Astrocyte (in vitro differentiated cells and primary cell): ENCODE measurements around the gene ZDHHC21. TPM values are rescaled to one million over a fixed set of nuclear protein-coding genes. Genes with fewer than 3 reads are reported as not detected.
"Not testable (repeated sequence)": the region's sequence is repeated elsewhere in the genome, so short reads cannot be mapped to it uniquely, and the experiment has no call there.

Experiments
- DNase-seq: peaks from one replicate; pipeline ENCODE4 v3.0.0-alpha.2; 2010; ENCODE audit warnings: low read depth
- FAIRE-seq: peaks from 2 replicates; lab custom pipeline; 2011; peaks lifted over from hg19 to GRCh38; lab: Jason Lieb, UNC
- H2AFZ ChIP-seq: 2 replicates; pipeline ENCODE4 v1.6.0; 2012; ENCODE audit warnings: low read depth, low read length, inconsistent platforms
- H3K27ac ChIP-seq: 2 replicates; pipeline ENCODE4 v1.5.1; 2011; ENCODE audit warnings: low read depth, low read length, inconsistent platforms
- H3K27me3 ChIP-seq: 2 replicates; pipeline ENCODE4 v1.6.0; 2011; ENCODE audit warnings: low read length, inconsistent platforms; ENCODE audit not compliant: insufficient read depth
- H3K36me3 ChIP-seq: 2 replicates; pipeline ENCODE4 v1.5.1; 2011; ENCODE audit warnings: low read length, inconsistent platforms; ENCODE audit not compliant: insufficient read depth
- H3K4me1 ChIP-seq: 2 replicates; pipeline ENCODE4 v1.5.1; 2011; ENCODE audit warnings: low read length, inconsistent platforms; ENCODE audit not compliant: insufficient read depth
- H3K4me2 ChIP-seq: 2 replicates; pipeline ENCODE4 v1.6.0; 2012; ENCODE audit warnings: low read length, inconsistent platforms
- H3K4me3 ChIP-seq: 2 replicates; pipeline ENCODE4 v1.5.1; 2011; ENCODE audit warnings: low read depth, mild to moderate bottlenecking, low read length, inconsistent platforms; ENCODE audit not compliant: insufficient read depth
- H3K79me2 ChIP-seq: 2 replicates; pipeline ENCODE4 v1.6.0; 2012; ENCODE audit warnings: mild to moderate bottlenecking, low read length, inconsistent platforms; ENCODE audit not compliant: insufficient read depth
- H3K9ac ChIP-seq: 2 replicates; pipeline ENCODE4 v1.6.0; 2012; ENCODE audit warnings: mild to moderate bottlenecking, low read length, inconsistent platforms
- H3K9me3 ChIP-seq: 2 replicates; pipeline ENCODE4 v1.5.1; 2012; ENCODE audit warnings: low read depth, mild to moderate bottlenecking, low read length, inconsistent platforms; ENCODE audit not compliant: insufficient read depth
- H4K20me1 ChIP-seq: 2 replicates; pipeline ENCODE4 v1.6.0; 2012; ENCODE audit warnings: low read length, inconsistent platforms; ENCODE audit not compliant: insufficient read depth
- H3K27ac Mint-ChIP-seq: one replicate; pipeline ENCODE4 v1.8.0; 2021; ENCODE audit warnings: mild to moderate bottlenecking, mixed read lengths; ENCODE audit not compliant: unreplicated experiment
- H3K27me3 Mint-ChIP-seq: one replicate; pipeline ENCODE4 v1.8.0; 2021; ENCODE audit warnings: low read depth, mixed read lengths; ENCODE audit not compliant: unreplicated experiment
- H3K36me3 Mint-ChIP-seq: one replicate; pipeline ENCODE4 v1.8.0; 2021; ENCODE audit warnings: low read depth, mixed read lengths; ENCODE audit not compliant: unreplicated experiment
- H3K4me1 Mint-ChIP-seq: one replicate; pipeline ENCODE4 v1.8.0; 2021; ENCODE audit warnings: low read depth, mixed read lengths; ENCODE audit not compliant: unreplicated experiment
- H3K4me3 Mint-ChIP-seq: one replicate; pipeline ENCODE4 v1.8.0; 2021; ENCODE audit warnings: mild to moderate bottlenecking, moderate library complexity, mixed read lengths; ENCODE audit not compliant: unreplicated experiment
- H3K9me3 Mint-ChIP-seq: one replicate; pipeline ENCODE4 v1.8.0; 2021; ENCODE audit warnings: mild to moderate bottlenecking, mixed read lengths; ENCODE audit not compliant: unreplicated experiment
- CTCF ChIP-seq: IDR thresholded peaks from 2 replicates; pipeline ENCODE4 v1.5.1; 2011; ENCODE audit warnings: low read depth, mild to moderate bottlenecking, inconsistent platforms, low read length, moderate library complexity; ENCODE audit not compliant: insufficient read depth
- EZH2 ChIP-seq: IDR thresholded peaks from 2 replicates; pipeline ENCODE4 v1.6.1; 2012; ENCODE audit warnings: mild to moderate bottlenecking, low read length, inconsistent platforms; ENCODE audit not compliant: insufficient read depth
- total RNA-seq: library from RNA; stranded (reverse); gene quantifications from 2 replicates; pipeline ENCODE4 v1.2.1, GENCODE V29; 2021

ZDHHC21 gene
- total RNA-seq, 1 donor from 2014 or later = 9.8 TPM

- peak overlapping the region; percentile 62 for H3K27ac Mint-ChIP-seq
Observed at GRCh38 chr9:14670718-14671117, 22.5 kb downstream of the ZDHHC21 start.

DNA sequence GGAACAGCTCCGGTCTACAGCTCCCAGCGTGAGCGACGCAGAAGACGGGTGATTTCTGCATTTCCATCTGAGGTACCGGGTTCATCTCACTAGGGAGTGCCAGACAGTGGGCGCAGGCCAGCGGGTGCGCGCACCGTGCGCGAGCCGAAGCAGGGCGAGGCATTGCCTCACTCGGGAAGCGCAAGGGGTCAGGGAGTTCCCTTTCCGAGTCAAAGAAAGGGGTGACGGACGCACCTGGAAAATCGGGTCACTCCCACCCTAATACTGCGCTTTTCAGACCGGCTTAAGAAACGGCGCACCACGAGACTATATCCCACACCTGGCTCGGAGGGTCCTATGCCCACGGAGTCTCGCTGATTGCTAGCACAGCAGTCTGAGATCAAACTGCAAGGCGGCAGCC lies 29.2 kb downstream of the ZDHHC21 start:
- H3K36me3 Mint-ChIP-seq, H3K36me3 ChIP-seq, H3K4me2 ChIP-seq, H4K20me1 ChIP-seq, H3K4me3 ChIP-seq, H3K4me3 Mint-ChIP-seq, H3K9me3 Mint-ChIP-seq, H3K9me3 ChIP-seq, DNase-seq, H3K27me3 Mint-ChIP-seq, H3K27me3 ChIP-seq, H3K27ac ChIP-seq, H3K79me2 ChIP-seq, H2AFZ ChIP-seq, H3K4me1 Mint-ChIP-seq, H3K9ac ChIP-seq, H3K27ac Mint-ChIP-seq, FAIRE-seq, H3K4me1 ChIP-seq: not testable (repeated sequence)

More at GRCh38 chr9:14670718-14671117, 22.5 kb downstream of the ZDHHC21 start:
- H3K9ac ChIP-seq = no peak overlapping the region
- Mint-ChIP-seq H3K27me3 (no peaks in the 10 kb centered on the region), H3K4me3 (no peak overlapping the region), H3K9me3 (no peaks in the 10 kb centered on the region), H3K36me3 (peaks cover 3% of the 10 kb centered on the region), H3K4me1 (peaks cover 9% of the 10 kb centered on the region)
- H3K27me3 ChIP-seq = no peaks in the 10 kb centered on the region
- TF ChIP-seq CTCF (no peak), EZH2 (no peak)
- no peak overlapping the region for H3K27ac ChIP-seq
- DNase-seq (peak; percentile 48), FAIRE-seq (peak; percentile 93)
- no peaks in the 10 kb centered on the region for H4K20me1 ChIP-seq
- no peaks in the 10 kb centered on the region for H3K79me2 ChIP-seq
- no peak overlapping the region for H2AFZ ChIP-seq
- peak overlapping the region; percentile 2 for H3K4me2 ChIP-seq
- H3K9me3 ChIP-seq = no peaks in the 10 kb centered on the region
- no peaks in the 10 kb centered on the region for H3K36me3 ChIP-seq
- H3K4me3 ChIP-seq = no peak overlapping the region
- no peaks in the 10 kb centered on the region for H3K4me1 ChIP-seq

GRCh38 chr9:14662060-14662453 lies 31.2 kb downstream of the ZDHHC21 start:
- no peaks in the 10 kb centered on the region for H3K9me3 ChIP-seq
- H4K20me1 ChIP-seq = no peaks in the 10 kb centered on the region
- no peaks in the 10 kb centered on the region for H3K27me3 ChIP-seq
- TF ChIP-seq EZH2 (no peak), CTCF (no peak)
- Mint-ChIP-seq H3K9me3 (no peaks in the 10 kb centered on the region), H3K27ac (no peak overlapping the region), H3K36me3 (peaks cover 1% of the 10 kb centered on the region), H3K4me3 (no peak overlapping the region), H3K27me3 (no peaks in the 10 kb centered on the region), H3K4me1 (no peaks in the 10 kb centered on the region)
- H3K4me1 ChIP-seq = no peaks in the 10 kb centered on the region
- H3K4me3 ChIP-seq = no peak overlapping the region
- H3K27ac ChIP-seq = no peak overlapping the region
- no peaks in the 10 kb centered on the region for H3K36me3 ChIP-seq
- FAIRE-seq (no peak), DNase-seq (no peak)
- H3K9ac ChIP-seq = no peak overlapping the region
- H3K4me2 ChIP-seq = no peak overlapping the region
- no peaks in the 10 kb centered on the region for H3K79me2 ChIP-seq
- no peak overlapping the region for H2AFZ ChIP-seq
